IMR-90 (cell line): ENCODE results near the gene RAPH1. TPM values are rescaled to one million over a fixed set of nuclear protein-coding genes. Genes with fewer than 3 reads are reported as not detected.

ENCODE experiments used
- ATAC-seq: fragments of 200-7000 bp; cut with Tn5 transposase; 2 replicates; pipeline ENCODE4 v1.9.1; 2020; ENCODE audit warnings: low read depth, mild to moderate bottlenecking, moderate library complexity
- BruUV-seq: library from RNA; stranded (reverse); fragments of 400-500 nt; replicated peaks from 2 replicates; lab custom pipeline; 2021; lab: Mats Ljungman, UMichigan
- CTCF ChIA-PET: fragments of 300-600 bp; formaldehyde crosslinking; extraction: SDS; loops from one replicate; lab custom pipeline; 2021; ENCODE audit warnings: antibody characterized with exemption; lab: Yijun Ruan, JAX
- POLR2A ChIA-PET: fragments of 300-600 bp; sonication (Branson Sonifier 250); formaldehyde crosslinking; loops from one replicate; lab custom pipeline; 2022; ENCODE audit warnings: antibody characterized with exemption; ENCODE audit not compliant: unreplicated experiment; lab: Charles Lee
- DNase-seq: peaks from one replicate; pipeline ENCODE4 v3.0.0; 2013
- H2AFZ ChIP-seq: replicated peaks from 2 replicates; pipeline ENCODE3; 2013; ENCODE audit warnings: low read length, mild to moderate bottlenecking; ENCODE audit not compliant: poor library complexity
- H2AK5ac ChIP-seq: 2 replicates; pipeline ENCODE4 v1.6.1; 2013; ENCODE audit warnings: low read depth, low read length, inconsistent platforms
- H2AK9ac ChIP-seq: replicated peaks from 2 replicates; pipeline ENCODE3; 2013; ENCODE audit warnings: mild to moderate bottlenecking, low read depth, low read length, moderate library complexity; ENCODE audit not compliant: poor library complexity
- H2BK120ac ChIP-seq: 2 replicates; pipeline ENCODE4 v1.6.1; 2013; ENCODE audit warnings: low read depth, low read length, inconsistent platforms
- H2BK15ac ChIP-seq: 3 replicates; pipeline ENCODE4 v1.6.1; 2013; ENCODE audit warnings: low read depth, low read length, inconsistent platforms
- H2BK20ac ChIP-seq: 2 replicates; pipeline ENCODE4 v1.6.1; 2013; ENCODE audit warnings: low read depth, mild to moderate bottlenecking, inconsistent platforms, low read length, moderate library complexity
- H2BK5ac ChIP-seq: 2 replicates; pipeline ENCODE4 v1.6.1; 2013; ENCODE audit warnings: mild to moderate bottlenecking, low read depth, low read length, inconsistent platforms; ENCODE audit not compliant: poor library complexity, severe bottlenecking
- H3K14ac ChIP-seq: replicated peaks from 2 replicates; pipeline ENCODE4 v1.6.1; 2013; ENCODE audit warnings: low read depth, low read length, inconsistent platforms
- H3K18ac ChIP-seq: 2 replicates; pipeline ENCODE4 v1.6.1; 2013; ENCODE audit warnings: low read depth, low read length, control low read depth
- H3K23ac ChIP-seq: 2 replicates; pipeline ENCODE4 v1.6.1; 2013; ENCODE audit warnings: low read depth, low read length, inconsistent platforms
- H3K27ac ChIP-seq: 2 replicates; pipeline ENCODE4 v1.5.1; 2013; ENCODE audit warnings: mild to moderate bottlenecking, control low read depth, low read length; ENCODE audit not compliant: insufficient read depth
- H3K27me3 ChIP-seq: 2 replicates; pipeline ENCODE4 v1.6.1; 2013; ENCODE audit warnings: low read length; ENCODE audit not compliant: control insufficient read depth, insufficient read depth
- H3K36me3 ChIP-seq: 2 replicates; pipeline ENCODE4 v1.6.1; 2013; ENCODE audit warnings: low read length, mixed read lengths; ENCODE audit not compliant: control insufficient read depth, insufficient read depth
- H3K4ac ChIP-seq: 2 replicates; pipeline ENCODE4 v1.6.1; 2013; ENCODE audit warnings: low read depth, low read length, inconsistent platforms
- H3K4me1 ChIP-seq: 2 replicates; pipeline ENCODE4 v1.6.1; 2013; ENCODE audit warnings: low read length, mixed read lengths; ENCODE audit not compliant: control insufficient read depth, insufficient read depth
- H3K4me2 ChIP-seq: 2 replicates; pipeline ENCODE4 v1.6.1; 2013; ENCODE audit warnings: low read depth, mild to moderate bottlenecking, control low read depth, low read length, moderate library complexity
- H3K4me3 ChIP-seq: 2 replicates; pipeline ENCODE4 v1.5.1; 2013; ENCODE audit warnings: low read depth, mild to moderate bottlenecking, control low read depth, low read length, moderate library complexity; ENCODE audit not compliant: insufficient read depth
- H3K56ac ChIP-seq: 2 replicates; pipeline ENCODE4 v1.6.1; 2013; ENCODE audit warnings: low read length, inconsistent platforms; ENCODE audit not compliant: insufficient read depth; ENCODE audit errors: extremely low read depth
- H3K79me1 ChIP-seq, 2 experiments: 2 replicates each; pipeline ENCODE4 v1.6.1; 2013; ENCODE audit warnings: low read length in 2 of 2, inconsistent platforms in 1 of 2, low read depth in 1 of 2
- H3K9ac ChIP-seq: 2 replicates; pipeline ENCODE4 v1.6.1; 2013; ENCODE audit warnings: low read depth, low read length, control low read depth
- H3K9me1 ChIP-seq: 2 replicates; pipeline ENCODE4 v1.6.1; 2013; ENCODE audit warnings: low read length, inconsistent platforms; ENCODE audit not compliant: insufficient read depth
- H3K9me3 ChIP-seq: 2 replicates; pipeline ENCODE4 v1.6.1; 2013; ENCODE audit warnings: low read length; ENCODE audit not compliant: control insufficient read depth, insufficient read depth
- H4K20me1 ChIP-seq: 2 replicates; pipeline ENCODE4 v1.6.1; 2013; ENCODE audit warnings: low read length, inconsistent platforms; ENCODE audit not compliant: insufficient read depth
- H4K5ac ChIP-seq: 2 replicates; pipeline ENCODE4 v1.6.1; 2013; ENCODE audit warnings: mild to moderate bottlenecking, low read depth, low read length, control low read depth
- H4K8ac ChIP-seq, 2 experiments: 2 replicates each; pipeline ENCODE4 v1.6.1; 2013; ENCODE audit warnings: low read depth in 2 of 2, low read length in 2 of 2, control low read depth in 1 of 2, inconsistent platforms in 1 of 2
- H4K91ac ChIP-seq: 2 replicates; pipeline ENCODE4 v1.6.1; 2013; ENCODE audit warnings: low read depth, low read length, inconsistent platforms; ENCODE audit not compliant: insufficient read depth
- BHLHE40 ChIP-seq: fragments of 150-350 bp; IDR thresholded peaks from 2 replicates; pipeline ENCODE4 v1.6.1; 2016; ENCODE audit warnings: mild to moderate bottlenecking, low read depth, low read length
- MAZ ChIP-seq: IDR thresholded peaks from 2 replicates; pipeline ENCODE4 v1.6.1; 2012; ENCODE audit warnings: low read depth, mild to moderate bottlenecking, low read length, improper control_type of control experiment, moderate library complexity, borderline replicate concordance
- WGBS, 2 experiments: methylation state at CpG; one replicate each; pipeline versions ENCODE4 v1.1.5 to v1.1.7; 2013; ENCODE audit warnings: missing lambda C conversion rate in 2 of 2; ENCODE audit not compliant: insufficient read length in 1 of 2; ENCODE audit errors: extremely low coverage in 2 of 2; 5-methylcytosine and 5-hydroxymethylcytosine counted together
- dilution Hi-C: fragments of 300-500 bp; cut with HindIII; formaldehyde crosslinking; loops from one replicate; pipeline ENCODE4 v1.14.3; 2018; ENCODE audit warnings: low sequenced_read_pairs; ENCODE audit not compliant: unreplicated experiment
- in situ Hi-C: fragments of 300-500 bp; cut with MboI; formaldehyde crosslinking; loops from 3 replicates; pipeline ENCODE4 v1.14.3; 2019; ENCODE audit warnings: low sequenced_read_pairs, inconsistent platforms, mixed read lengths
- intact Hi-C: fragments of 100-400 bp; cut with micrococcal nuclease; formaldehyde crosslinking; loops from 2 replicates; pipeline ENCODE4 v1.10.0; 2022
- polyA plus RNA-seq, 3 experiments: library from polyadenylated mRNA; depleted of rRNA; stranded (reverse); fragments of >200 nt; gene quantifications; 2 replicates each; pipeline ENCODE4 v1.2.3, GENCODE V29; 2012; ENCODE audit warnings: low replicate concordance in 1 of 3
- total RNA-seq: library from RNA; depleted of rRNA; stranded (reverse); fragments of >200 nt; gene quantifications from 2 replicates; pipeline ENCODE4 v1.2.3, GENCODE V29; 2012

RAPH1 gene
- total and polyA plus RNA-seq, 2 of the 4 experiments (the other 2 are of a cell fraction), result 7.5 to 15.1 TPM

GRCh38 chr2:203354966-203355365 lies 180.1 kb downstream of the RAPH1 start:
- Histone ChIP-seq H2BK20ac (no peak overlapping the region), H3K4me2 (no peak overlapping the region), H3K9me3 (no peaks in the 10 kb centered on the region), H3K9ac (no peak overlapping the region), H3K18ac (no peak overlapping the region), H3K79me1 (peaks cover 27 to 54% of the 10 kb centered on the region in 2 experiments), H3K9me1 (peaks cover 2% of the 10 kb centered on the region; the same call in 1 of the 2 replicates), H4K20me1 (0 out of 2 replicates have a peak, but pooled peaks cover 4% of the 10 kb centered on the region), H3K23ac (no peak overlapping the region), H4K91ac (no peak overlapping the region), H3K27me3 (no peaks in the 10 kb centered on the region), H4K8ac (no peak overlapping the region), H3K36me3 (peaks cover 4% of the 10 kb centered on the region; the same call in 1 of the 2 replicates), H2BK15ac (no peak overlapping the region), H3K27ac (no peak overlapping the region), H2BK120ac (no peak overlapping the region), H3K4ac (no peak overlapping the region), H3K4me1 (no peaks in the 10 kb centered on the region), H2AFZ (no peak overlapping the region), H2AK9ac (no peak overlapping the region), H3K14ac (no peak overlapping the region), H2BK5ac (no peak overlapping the region), H2AK5ac (no peak overlapping the region), H4K5ac (no peak overlapping the region), H3K4me3 (no peak overlapping the region), H3K56ac (no peak overlapping the region)
- ChIA-PET POLR2A (no interaction called here), CTCF (no interaction called here)
- no peak for DNase-seq
- intact Hi-C loops, result loop anchor here (5.0 kb wide), 1 partner anchor 47 kb away; no protein-coding TSS in a partner anchor
- TF ChIP-seq MAZ (no peak), BHLHE40 (no peak)
- in situ Hi-C loops, result no loop called here
- dilution Hi-C loops, result no loop called here
- no TSS peak for BruUV-seq
- ATAC-seq, result no peak
- 57% methylated on average over 1 of the region's 3 CpGs; no CpG with 5 or more reads in 1 of the 2 experiments for WGBS, 2 experiments
